Mesenteric fat pad (tissue), 1 donor: ENCODE measurements around the gene TAPT1. TPM values are rescaled to one million over a fixed set of nuclear protein-coding genes. Genes with fewer than 3 reads are reported as not detected.

Source experiments
- DNase-seq: peaks from one replicate; pipeline ENCODE4 v3.0.0-alpha.2; 2020; ENCODE audit warnings: low spot score
- total RNA-seq: library from RNA; stranded (reverse); fragmentation: NEBNext Ultra II Directional; extraction: Animal tissue kit (Norgen Biotek cat#: 25700); gene quantifications from one replicate; pipeline ENCODE4 v1.2.1, GENCODE V29; 2021
- donor health status: DM: yes; HTN: yes; CAD: no.

Gene TAPT1
- total RNA-seq, 1 donor from 2014 or later: 44.2 TPM

GRCh38 chr4:16110661-16111290 is 115.5 kb downstream of the TAPT1 start:
- DNase-seq: no peak

Other genes starting within 250 kb of the TAPT1 start
- 0.35 TPM for gene PROM1, start 142.4 kb downstream of the TAPT1 start, total RNA-seq